VCaP (cell line): ENCODE data around the gene YPEL2.

ENCODE experiments used
- H3K27ac ChIP-seq: fragments of 450-650 bp; 2 replicates; pipeline ENCODE4 v1.5.1; 2017
- TF ChIP-seq, protein P1 (sequence below): fragments of 450-650 bp; conservative IDR thresholded peaks from 2 replicates; pipeline ENCODE4 v1.5.1; 2017; ENCODE audit warnings: mild to moderate bottlenecking, moderate library complexity

YPEL2 gene

GRCh38 chr17:59439741-59440211 is 108.3 kb downstream of the YPEL2 start:
- no peak overlapping the region; the same call in 1 of the 2 replicates for H3K27ac ChIP-seq
- TF ChIP-seq, protein P1, sequence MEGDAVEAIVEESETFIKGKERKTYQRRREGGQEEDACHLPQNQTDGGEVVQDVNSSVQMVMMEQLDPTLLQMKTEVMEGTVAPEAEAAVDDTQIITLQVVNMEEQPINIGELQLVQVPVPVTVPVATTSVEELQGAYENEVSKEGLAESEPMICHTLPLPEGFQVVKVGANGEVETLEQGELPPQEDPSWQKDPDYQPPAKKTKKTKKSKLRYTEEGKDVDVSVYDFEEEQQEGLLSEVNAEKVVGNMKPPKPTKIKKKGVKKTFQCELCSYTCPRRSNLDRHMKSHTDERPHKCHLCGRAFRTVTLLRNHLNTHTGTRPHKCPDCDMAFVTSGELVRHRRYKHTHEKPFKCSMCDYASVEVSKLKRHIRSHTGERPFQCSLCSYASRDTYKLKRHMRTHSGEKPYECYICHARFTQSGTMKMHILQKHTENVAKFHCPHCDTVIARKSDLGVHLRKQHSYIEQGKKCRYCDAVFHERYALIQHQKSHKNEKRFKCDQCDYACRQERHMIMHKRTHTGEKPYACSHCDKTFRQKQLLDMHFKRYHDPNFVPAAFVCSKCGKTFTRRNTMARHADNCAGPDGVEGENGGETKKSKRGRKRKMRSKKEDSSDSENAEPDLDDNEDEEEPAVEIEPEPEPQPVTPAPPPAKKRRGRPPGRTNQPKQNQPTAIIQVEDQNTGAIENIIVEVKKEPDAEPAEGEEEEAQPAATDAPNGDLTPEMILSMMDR = no peak

GRCh38 chr17:59440757-59441463 is 109.5 kb downstream of the YPEL2 start:
- no peak overlapping the region; the same call in 1 of the 2 replicates for H3K27ac ChIP-seq
- TF ChIP-seq, protein P1 = peak; percentile 86

DNA sequence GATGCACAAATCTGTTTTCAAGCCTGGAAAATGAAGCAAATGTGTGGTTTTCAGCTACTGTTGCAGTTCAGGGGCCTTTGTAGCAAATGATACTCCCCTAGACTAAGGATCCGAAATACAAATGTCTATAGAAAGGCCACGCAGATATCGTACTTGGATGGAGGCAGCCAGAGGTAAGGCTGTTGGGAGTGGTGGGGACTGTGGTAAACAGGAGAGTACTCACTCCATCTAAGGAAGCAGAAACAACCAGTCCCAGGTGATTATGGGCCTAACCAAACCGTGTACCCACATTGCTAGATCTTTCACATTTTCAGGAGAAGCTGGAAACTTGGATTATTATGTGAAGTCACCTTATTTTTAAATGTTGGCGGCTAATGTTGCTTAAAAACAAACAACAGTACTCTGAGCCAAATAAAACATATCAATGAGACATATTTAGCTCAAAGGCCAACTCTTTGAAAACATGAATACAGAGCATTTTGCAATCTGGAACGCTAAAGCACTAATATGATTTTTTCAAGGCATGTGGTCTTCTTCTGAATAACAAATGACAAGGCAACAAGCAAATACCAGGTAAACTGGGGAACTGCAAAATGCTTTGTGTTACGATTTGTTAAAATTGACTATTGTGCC is 110.1 kb downstream of the YPEL2 start:
- H3K27ac ChIP-seq = no peak overlapping the region
- TF ChIP-seq, protein P1 = no peak

DNA sequence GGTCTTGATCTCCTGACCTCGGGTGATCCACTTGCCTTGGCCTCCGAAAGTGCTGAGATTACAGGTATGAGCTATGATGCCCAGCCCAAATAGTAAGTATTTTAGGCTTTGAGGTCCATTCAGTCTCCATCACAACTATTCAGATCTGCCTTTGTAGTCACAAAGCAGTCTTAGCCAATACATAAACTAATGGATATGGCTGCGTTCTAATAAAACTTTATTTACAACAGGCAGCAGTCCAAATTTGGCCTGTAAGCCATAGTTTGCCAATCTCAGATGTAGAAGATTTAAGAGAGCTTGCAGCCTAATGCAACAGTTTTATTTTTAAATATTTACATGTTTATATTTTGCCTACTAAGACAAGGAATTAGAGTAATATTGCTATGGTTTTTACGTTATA is 111.7 kb downstream of the YPEL2 start:
- TF ChIP-seq, protein P1 = no peak
- H3K27ac ChIP-seq = no peak overlapping the region
